ENCODE measurements around the gene LARP4B. TPM values are rescaled to one million over a fixed set of nuclear protein-coding genes. Genes with fewer than 3 reads are reported as not detected.

Gene LARP4B
- polyA plus RNA-seq, 1 donor from 2014 or later, result 14.2 TPM

GRCh38 chr10:759898-760477 is 171.5 kb downstream of the LARP4B start:
- no peak overlapping the region for H3K4me2 ChIP-seq (ENCODE audit: low read length)
- H3K9ac ChIP-seq (ENCODE audit: low read length), result no peak overlapping the region
- no peaks in the 10 kb centered on the region for H3K79me2 ChIP-seq (replicated peaks; ENCODE audit: insufficient read depth, low read length)
- H3K27me3 ChIP-seq (ENCODE audit: insufficient read depth, low read depth, low read length), result no peaks in the 10 kb centered on the region
- no peak overlapping the region for H3K4me3 ChIP-seq (ENCODE audit: low read length)
- no peaks in the 10 kb centered on the region for H4K20me1 ChIP-seq (ENCODE audit: insufficient read depth)
- H3K36me3 ChIP-seq (ENCODE audit: insufficient read depth, low read length), result no peaks in the 10 kb centered on the region
- H3K27ac ChIP-seq (ENCODE audit: low read length), result no peak overlapping the region
- TF ChIP-seq POLR2AphosphoS5 (IDR thresholded peaks at IDR 0.05) (no peak), MXI1 (conservative IDR thresholded peaks at IDR 0.05; ENCODE audit: poor library complexity, severe bottlenecking) (no peak), TAF1 (IDR thresholded peaks at IDR 0.05; ENCODE audit: low read depth) (no peak), CTCF (IDR thresholded peaks at IDR 0.05; ENCODE audit: poor library complexity, severe bottlenecking) (no peak), REST (IDR thresholded peaks at IDR 0.05; ENCODE audit: borderline replicate concordance) (no peak), SMC3 (conservative IDR thresholded peaks at IDR 0.05; ENCODE audit: poor library complexity) (no peak), EZH2 (IDR thresholded peaks at IDR 0.05; ENCODE audit: borderline replicate concordance, insufficient read depth, low read length, poor library complexity, severe bottlenecking) (no peak), RAD21 (conservative IDR thresholded peaks at IDR 0.05) (no peak), EP300 (conservative IDR thresholded peaks at IDR 0.05; ENCODE audit: poor library complexity, severe bottlenecking) (no peak)
- H3K9me3 ChIP-seq (ENCODE audit: low read length), result no peaks in the 10 kb centered on the region
- no peak overlapping the region for H2AFZ ChIP-seq (ENCODE audit: low read depth, low read length)
- H3F3A ChIP-seq (ENCODE audit: insufficient read depth, low read length, poor library complexity, severe bottlenecking), result no peaks in the 10 kb centered on the region
- no peaks in the 10 kb centered on the region for H3K9me2 ChIP-seq (ENCODE audit: insufficient read depth, low read length)

Other genes with a start within 250 kb of the LARP4B start
- 24.1 and 25.6 TPM in 2 replicates for gene DIP2C, start 242.0 kb downstream of the LARP4B start, polyA plus RNA-seq
- gene GTPBP4, start 56.7 kb upstream of the LARP4B start, polyA plus RNA-seq, result 32.7 and 37.5 TPM in 2 replicates
- gene IDI2, start 94.2 kb upstream of the LARP4B start, polyA plus RNA-seq, result 0.24 TPM in 1 of 2 replicates, not detected in the other
- 276 and 307 TPM in 2 replicates for gene IDI1, start 117.4 kb upstream of the LARP4B start, polyA plus RNA-seq
- gene WDR37, start 124.7 kb upstream of the LARP4B start, polyA plus RNA-seq, result 31.2 and 32.3 TPM in 2 replicates